HG03159 (cell line): Measurements from ENCODE around the gene ARHGAP10.
"Not testable (repeated sequence)": the region's sequence is repeated elsewhere in the genome, so short reads cannot be mapped to it uniquely, and the experiment has no call there.

ENCODE experiments used
- ATAC-seq: cut with Tn5 transposase; IDR thresholded peaks from one replicate; pipeline ENCODE4 v1.9.1; 2021; ENCODE audit warnings: mild to moderate bottlenecking, moderate library complexity; ENCODE audit not compliant: unreplicated experiment

Gene ARHGAP10

GRCh38 chr4:147975933-147976928 lies 244.3 kb downstream of the ARHGAP10 start:
- ATAC-seq: no peak

- no peak for ATAC-seq
Observed at GRCh38 chr4:147980586-147980985, 248.7 kb downstream of the ARHGAP10 start.

GRCh38 chr4:147981305-147981704 lies 249.4 kb downstream of the ARHGAP10 start:
- peak; percentile 92 for ATAC-seq

- ATAC-seq: no peak
Observed at GRCh38 chr4:147984065-147984777, 252.3 kb downstream of the ARHGAP10 start.

GRCh38 chr4:147984778-147985138 lies 252.9 kb downstream of the ARHGAP10 start:
- ATAC-seq: no peak

GRCh38 chr4:147985376-147985775 lies 253.5 kb downstream of the ARHGAP10 start:
- no peak for ATAC-seq

- ATAC-seq: peak; percentile 76
Observed at GRCh38 chr4:147987252-147987651, 255.4 kb downstream of the ARHGAP10 start.

GRCh38 chr4:147991543-147992283 lies 259.8 kb downstream of the ARHGAP10 start:
- ATAC-seq: no peak

- ATAC-seq: no peak
Observed at GRCh38 chr4:147994076-147994475, 262.2 kb downstream of the ARHGAP10 start.

- no peak for ATAC-seq
Observed at GRCh38 chr4:147994491-147995385, 262.9 kb downstream of the ARHGAP10 start.

- no peak for ATAC-seq
Observed at GRCh38 chr4:147996859-147997258, 265.0 kb downstream of the ARHGAP10 start.

- not testable (repeated sequence) for ATAC-seq
Observed at GRCh38 chr4:148000038-148000437, 268.1 kb downstream of the ARHGAP10 start.

GRCh38 chr4:148004228-148004857 lies 272.5 kb downstream of the ARHGAP10 start:
- peak; percentile 40 for ATAC-seq

GRCh38 chr4:148006001-148006400 lies 274.1 kb downstream of the ARHGAP10 start:
- no peak for ATAC-seq

- no peak for ATAC-seq
Observed at GRCh38 chr4:148007314-148007760, 275.4 kb downstream of the ARHGAP10 start.

GRCh38 chr4:148007792-148008191 lies 275.9 kb downstream of the ARHGAP10 start:
- no peak for ATAC-seq

GRCh38 chr4:148015058-148015457 lies 283.2 kb downstream of the ARHGAP10 start:
- ATAC-seq: no peak

GRCh38 chr4:148015468-148015867 lies 283.6 kb downstream of the ARHGAP10 start:
- ATAC-seq: no peak

- ATAC-seq: no peak
Observed at GRCh38 chr4:148016063-148016637, 284.3 kb downstream of the ARHGAP10 start.
